HG02678 (cell line): ENCODE results near the gene ZFP1.
"Not testable (repeated sequence)": the region's sequence is repeated elsewhere in the genome, so short reads cannot be mapped to it uniquely, and the experiment has no call there.

Experiments used
- ATAC-seq: cut with Tn5 transposase; IDR thresholded peaks from one replicate; pipeline ENCODE4 v1.9.1; 2021; ENCODE audit warnings: mild to moderate bottlenecking, moderate library complexity; ENCODE audit not compliant: unreplicated experiment

The ZFP1 gene

GRCh38 chr16:75112734-75113491 is 35.4 kb upstream of the ZFP1 start:
- no peak for ATAC-seq

- ATAC-seq, result no peak
These were observed 34.7 kb upstream of the ZFP1 start for GRCh38 chr16:75113541-75114121.

GRCh38 chr16:75114179-75114945 is 34.0 kb upstream of the ZFP1 start:
- no peak for ATAC-seq

GRCh38 chr16:75114946-75115825 is 33.1 kb upstream of the ZFP1 start:
- ATAC-seq, result no peak

- no peak for ATAC-seq
These were observed 32.0 kb upstream of the ZFP1 start, which contains the start of gene LDHD for GRCh38 chr16:75116081-75116910. Gene LDHD, minus strand, starts transcription at chr16:75116780. Its CDS starts 60 bp downstream, at chr16:75116720.

- no peak for ATAC-seq
These were observed 31.4 kb upstream of the ZFP1 start for GRCh38 chr16:75116911-75117245.

- no peak for ATAC-seq
These were observed 29.3 kb upstream of the ZFP1 start for GRCh38 chr16:75118943-75119539.

- ATAC-seq, result no peak
These were observed 28.1 kb upstream of the ZFP1 start for GRCh38 chr16:75120253-75120652.

GRCh38 chr16:75121949-75122568 is 26.3 kb upstream of the ZFP1 start:
- no peak for ATAC-seq

- ATAC-seq, result no peak
These were observed 25.7 kb upstream of the ZFP1 start for GRCh38 chr16:75122609-75123008.

GRCh38 chr16:75127713-75128415 is 20.5 kb upstream of the ZFP1 start:
- ATAC-seq, result no peak

- ATAC-seq, result not testable (repeated sequence)
These were observed 18.7 kb upstream of the ZFP1 start for GRCh38 chr16:75129421-75130149.

- ATAC-seq, result no peak
These were observed 18.1 kb upstream of the ZFP1 start for GRCh38 chr16:75130150-75130771.

- ATAC-seq, result no peak
These were observed 17.2 kb upstream of the ZFP1 start for GRCh38 chr16:75131081-75131480.

- no peak for ATAC-seq
These were observed 10.1 kb upstream of the ZFP1 start for GRCh38 chr16:75138233-75138632.

GRCh38 chr16:75138636-75139035 is 9.7 kb upstream of the ZFP1 start:
- no peak for ATAC-seq

GRCh38 chr16:75139498-75139897 is 8.8 kb upstream of the ZFP1 start:
- no peak for ATAC-seq

- no peak for ATAC-seq
These were observed 4.4 kb upstream of the ZFP1 start for GRCh38 chr16:75143941-75144340.
